OCI-LY7 (cell line): ENCODE measurements around the gene RPS6KL1.

Source experiments
- CTCF ChIP-seq: fragments of 200-600 bp; sonication (generic); conservative IDR thresholded peaks from 2 replicates; pipeline ENCODE4 v1.5.1; 2014; ENCODE audit warnings: mild to moderate bottlenecking, antibody characterized with exemption, low read length, moderate library complexity, mixed read lengths
- EZH2phosphoT487 ChIP-seq: fragments of 200-600 bp; sonication (generic); IDR thresholded peaks from 2 replicates; pipeline ENCODE4 v1.6.1; 2018; ENCODE audit warnings: low read depth, borderline replicate concordance, mild to moderate bottlenecking, mixed run types, antibody characterized with exemption, low read length, moderate library complexity, mixed read lengths

GRCh38 chr14:74952697-74953484 lies 29.8 kb upstream of the RPS6KL1 start:
- TF ChIP-seq CTCF (no peak), EZH2phosphoT487 (no peak)
